ENCODE measurements around the gene CCDC12.

DNA sequence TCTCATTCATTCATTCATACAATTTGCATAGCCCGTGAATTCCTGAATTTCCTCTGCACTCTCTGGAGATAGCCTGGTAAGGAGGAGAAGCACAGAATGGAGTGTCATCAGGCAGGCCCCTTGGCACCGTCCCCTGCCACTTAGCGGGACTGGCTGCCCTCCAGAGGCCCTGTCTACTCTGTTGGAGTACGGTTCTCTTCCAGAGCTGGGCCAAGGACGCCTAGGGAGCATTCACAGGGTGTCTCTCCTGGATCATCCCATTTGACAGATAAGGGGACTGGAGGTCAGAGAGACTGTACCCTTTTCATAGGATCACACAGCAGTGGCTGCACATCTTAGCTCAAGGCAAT, 51.0 kb downstream of the CCDC12 start:
- TF ChIP-seq, protein P1, sequence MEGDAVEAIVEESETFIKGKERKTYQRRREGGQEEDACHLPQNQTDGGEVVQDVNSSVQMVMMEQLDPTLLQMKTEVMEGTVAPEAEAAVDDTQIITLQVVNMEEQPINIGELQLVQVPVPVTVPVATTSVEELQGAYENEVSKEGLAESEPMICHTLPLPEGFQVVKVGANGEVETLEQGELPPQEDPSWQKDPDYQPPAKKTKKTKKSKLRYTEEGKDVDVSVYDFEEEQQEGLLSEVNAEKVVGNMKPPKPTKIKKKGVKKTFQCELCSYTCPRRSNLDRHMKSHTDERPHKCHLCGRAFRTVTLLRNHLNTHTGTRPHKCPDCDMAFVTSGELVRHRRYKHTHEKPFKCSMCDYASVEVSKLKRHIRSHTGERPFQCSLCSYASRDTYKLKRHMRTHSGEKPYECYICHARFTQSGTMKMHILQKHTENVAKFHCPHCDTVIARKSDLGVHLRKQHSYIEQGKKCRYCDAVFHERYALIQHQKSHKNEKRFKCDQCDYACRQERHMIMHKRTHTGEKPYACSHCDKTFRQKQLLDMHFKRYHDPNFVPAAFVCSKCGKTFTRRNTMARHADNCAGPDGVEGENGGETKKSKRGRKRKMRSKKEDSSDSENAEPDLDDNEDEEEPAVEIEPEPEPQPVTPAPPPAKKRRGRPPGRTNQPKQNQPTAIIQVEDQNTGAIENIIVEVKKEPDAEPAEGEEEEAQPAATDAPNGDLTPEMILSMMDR (IDR thresholded peaks at IDR 0.05), result no peak
- TF ChIP-seq ZFX (IDR thresholded peaks at IDR 0.05; ENCODE audit: borderline replicate concordance), result no peak
